GM12878 (cell line): Measurements from ENCODE around the gene CFAP45. TPM values are rescaled to one million over a fixed set of nuclear protein-coding genes. Genes with fewer than 3 reads are reported as not detected.

Experiments
- BCL3 ChIP-seq: IDR thresholded peaks from 2 replicates; pipeline ENCODE4 v1.6.1; 2011; ENCODE audit warnings: borderline replicate concordance, low read depth, mild to moderate bottlenecking, moderate library complexity, low read length; ENCODE audit not compliant: insufficient read depth, poor library complexity, severe bottlenecking
- CHD4 ChIP-seq: fragments of 200-600 bp; sonication (generic); IDR thresholded peaks from 2 replicates; pipeline ENCODE4 v1.6.1; 2016; ENCODE audit warnings: mild to moderate bottlenecking
- E4F1 ChIP-seq: fragments of 450-650 bp; IDR thresholded peaks from 2 replicates; pipeline ENCODE4 v1.6.1; 2018; ENCODE audit warnings: borderline replicate concordance, mild to moderate bottlenecking; ENCODE audit not compliant: partially characterized antibody
- EP300 ChIP-seq, 2 experiments: fragments of 150-350 bp in 1 of 2; IDR thresholded peaks; 2 replicates each; pipeline ENCODE4 v1.6.1; 2011 to 2012; ENCODE audit warnings: low read depth in 2 of 2, low read length in 2 of 2, borderline replicate concordance in 1 of 2, improper control_type of control experiment in 1 of 2, inconsistent platforms in 1 of 2; ENCODE audit not compliant: control insufficient read depth in 1 of 2
- NFIC ChIP-seq: IDR thresholded peaks from 2 replicates; pipeline ENCODE4 v1.6.1; 2012; ENCODE audit warnings: low read depth, mild to moderate bottlenecking, inconsistent platforms, low read length, moderate library complexity
- NR2C1 ChIP-seq: fragments of 450-650 bp; IDR thresholded peaks from 2 replicates; pipeline ENCODE4 v1.6.1; 2017; ENCODE audit warnings: antibody characterized with exemption, mild to moderate bottlenecking, moderate library complexity
- SUPT20H ChIP-seq: IDR thresholded peaks from 2 replicates; pipeline ENCODE4 v1.6.1; 2011; ENCODE audit warnings: low read depth, mild to moderate bottlenecking, low read length, moderate library complexity, borderline replicate concordance; ENCODE audit not compliant: control insufficient read depth
- TCF12 ChIP-seq: IDR thresholded peaks from 2 replicates; pipeline ENCODE4 v1.6.1; 2011; ENCODE audit warnings: low read depth, mild to moderate bottlenecking, low read length
- WRNIP1 ChIP-seq: IDR thresholded peaks from 2 replicates; pipeline ENCODE4 v1.6.1; 2011; ENCODE audit warnings: low read depth, low read length, improper control_type of control experiment, borderline replicate concordance
- polyA plus RNA-seq, 11 experiments: library from polyadenylated mRNA; depleted of rRNA in 4 of 11; unstranded in 6 of 11; stranded (reverse) in 5 of 11; fragments of >200 nt; fragmentation: Nextera tagmentation in 4 of 11; fragmentation: Illumina TruSeq in 1 of 11; extraction: Ambion mirVana in 4 of 11; extraction: Trizol in 1 of 11; gene quantifications; 1 replicate in 1 of 11; 2 replicates in 10 of 11; pipeline versions ENCODE4 v1.2.1 to v1.2.3, GENCODE V29; 2011 to 2016; ENCODE audit warnings: inconsistent platforms in 2 of 11, missing spikeins in 2 of 11, low read depth in 1 of 11
- total RNA-seq, 4 experiments: library from RNA; depleted of rRNA in 3 of 4; stranded (reverse); fragments of >200 nt in 3 of 4; fragmentation: Illumina TruSeq in 1 of 4; extraction: Trizol in 1 of 4; gene quantifications; 2 replicates each; pipeline versions ENCODE4 v1.2.1 to v1.2.3, GENCODE V29; 2013 to 2021

Gene CFAP45
- total and polyA plus RNA-seq, 10 of the 15 experiments (the other 5 are each of a cell fraction or from before 2014, with no cell fraction given) = 0.43 to 0.91 (median 0.67) TPM

GRCh38 chr1:159931101-159931794 is 31.3 kb upstream of the CFAP45 start (continued):
- TF ChIP-seq BCL3 (no peak), E4F1 (no peak), WRNIP1 (no peak), CHD4 (no peak), NR2C1 (no peak), EP300 (IDR thresholded peaks at IDR 0.05; ENCODE audit: borderline replicate concordance in 1 of 2, control insufficient read depth in 1 of 2, low read depth in 2 of 2, low read length in 2 of 2) (no peak), SUPT20H (no peak), TCF12 (no peak), NFIC (no peak)
